Left hindlimb (tissue), 1 donor: ENCODE results near the gene VPS51.

Experiments
- DNase-seq: peaks from one replicate; pipeline ENCODE4 v3.0.0-alpha.2; 2018

Gene VPS51

GRCh38 chr11:65077451-65077850 is 18.6 kb upstream of the VPS51 start:
- DNase-seq: no peak

GRCh38 chr11:65078151-65078550 is 17.9 kb upstream of the VPS51 start:
- DNase-seq: no peak

GRCh38 chr11:65078786-65079342 is 17.1 kb upstream of the VPS51 start:
- peak; percentile 17 for DNase-seq

GRCh38 chr11:65083134-65083833 is 12.7 kb upstream of the VPS51 start:
- DNase-seq: no peak

GRCh38 chr11:65083834-65084597 is 12.0 kb upstream of the VPS51 start, which contains the start of the genes CDCA5 and ZFPL1:
CDCA5 (minus strand) TSS chr11:65084040; CDS start chr11:65083978, 62 bp downstream.
ZFPL1 (plus strand) TSS chr11:65084222; CDS start chr11:65084699, 477 bp downstream.
- peak; percentile 97 for DNase-seq

- DNase-seq: no peak
Observed at GRCh38 chr11:65084598-65085375, 11.2 kb upstream of the VPS51 start.

- no peak for DNase-seq
Observed at GRCh38 chr11:65085446-65085845, 10.6 kb upstream of the VPS51 start.

GRCh38 chr11:65086809-65087208 is 9.2 kb upstream of the VPS51 start:
- no peak for DNase-seq

GRCh38 chr11:65087216-65087615 is 8.8 kb upstream of the VPS51 start:
- no peak for DNase-seq

GRCh38 chr11:65087827-65088226 is 8.2 kb upstream of the VPS51 start:
- no peak for DNase-seq

GRCh38 chr11:65089621-65090020 is 6.4 kb upstream of the VPS51 start:
- no peak for DNase-seq

- no peak for DNase-seq
Observed at GRCh38 chr11:65090628-65091027, 5.4 kb upstream of the VPS51 start.

GRCh38 chr11:65095427-65095826 is 587 bp upstream of the VPS51 start:
- no peak for DNase-seq

GRCh38 chr11:65096926-65097325 is 912 bp downstream of the VPS51 start:
- no peak for DNase-seq

GRCh38 chr11:65100674-65101350 is 4.8 kb downstream of the VPS51 start:
- DNase-seq: no peak

- DNase-seq: no peak
Observed at GRCh38 chr11:65102142-65103095, 6.4 kb downstream of the VPS51 start.

- no peak for DNase-seq
Observed at GRCh38 chr11:65103476-65103875, 7.5 kb downstream of the VPS51 start.

GRCh38 chr11:65104628-65105027 is 8.6 kb downstream of the VPS51 start:
- no peak for DNase-seq

GRCh38 chr11:65107078-65107477 is 11.1 kb downstream of the VPS51 start:
- DNase-seq: no peak

- no peak for DNase-seq
Observed at GRCh38 chr11:65107751-65108468, 11.9 kb downstream of the VPS51 start.
